Gastrocnemius medialis (tissue), 4 donors: ENCODE measurements around the gene GNGT2.

Experiments
- POLR2A ChIP-seq, 2 donors: fragments of 450-650 bp; IDR thresholded peaks; one replicate each; pipeline ENCODE4 v1.6.1; 2017; ENCODE audit warnings: antibody characterized with exemption in 2 of 2, mild to moderate bottlenecking in 2 of 2, moderate library complexity in 2 of 2
- TF ChIP-seq, protein P1 (sequence below), 5 experiments: fragments of 450-650 bp in 3 of 5; fragments of 200-600 bp in 2 of 5; sonication (generic) in 2 of 5; IDR thresholded peaks in 4 of 5; conservative IDR thresholded peaks in 1 of 5; 1 replicate in 4 of 5; 2 replicates in 1 of 5; pipeline ENCODE4 v1.5.1; 2016 to 2019; ENCODE audit warnings: antibody characterized with exemption in 5 of 5, mild to moderate bottlenecking in 3 of 5, moderate library complexity in 3 of 5

DNA sequence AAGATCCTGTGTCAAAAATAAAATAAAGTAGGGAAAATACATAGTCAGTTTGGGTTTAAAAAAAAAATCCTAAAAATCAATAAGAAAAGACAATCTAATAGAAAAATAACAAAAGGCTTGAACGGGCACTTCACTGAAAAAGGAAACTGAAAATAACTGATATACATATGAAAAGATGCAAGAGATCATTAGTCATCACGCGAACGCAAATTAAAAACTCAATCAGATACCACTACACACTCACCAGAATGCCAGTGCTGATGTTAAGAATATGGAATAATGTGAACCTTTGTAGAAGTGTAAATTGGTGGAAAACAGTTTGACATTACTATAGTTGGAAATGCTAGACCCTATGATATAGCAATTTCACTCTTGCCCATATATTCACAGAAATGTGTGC, 14.6 kb downstream of the GNGT2 start:
- no peak for TF ChIP-seq POLR2A (IDR thresholded peaks at IDR 0.05)
- TF ChIP-seq, protein P1, sequence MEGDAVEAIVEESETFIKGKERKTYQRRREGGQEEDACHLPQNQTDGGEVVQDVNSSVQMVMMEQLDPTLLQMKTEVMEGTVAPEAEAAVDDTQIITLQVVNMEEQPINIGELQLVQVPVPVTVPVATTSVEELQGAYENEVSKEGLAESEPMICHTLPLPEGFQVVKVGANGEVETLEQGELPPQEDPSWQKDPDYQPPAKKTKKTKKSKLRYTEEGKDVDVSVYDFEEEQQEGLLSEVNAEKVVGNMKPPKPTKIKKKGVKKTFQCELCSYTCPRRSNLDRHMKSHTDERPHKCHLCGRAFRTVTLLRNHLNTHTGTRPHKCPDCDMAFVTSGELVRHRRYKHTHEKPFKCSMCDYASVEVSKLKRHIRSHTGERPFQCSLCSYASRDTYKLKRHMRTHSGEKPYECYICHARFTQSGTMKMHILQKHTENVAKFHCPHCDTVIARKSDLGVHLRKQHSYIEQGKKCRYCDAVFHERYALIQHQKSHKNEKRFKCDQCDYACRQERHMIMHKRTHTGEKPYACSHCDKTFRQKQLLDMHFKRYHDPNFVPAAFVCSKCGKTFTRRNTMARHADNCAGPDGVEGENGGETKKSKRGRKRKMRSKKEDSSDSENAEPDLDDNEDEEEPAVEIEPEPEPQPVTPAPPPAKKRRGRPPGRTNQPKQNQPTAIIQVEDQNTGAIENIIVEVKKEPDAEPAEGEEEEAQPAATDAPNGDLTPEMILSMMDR (IDR thresholded peaks at IDR 0.05 in 4 of 5, conservative IDR thresholded peaks at IDR 0.05 in 1 of 5): no peak
